ENCODE data around the gene FKBP15. TPM values are rescaled to one million over a fixed set of nuclear protein-coding genes. Genes with fewer than 3 reads are reported as not detected.

Gene FKBP15
- total and polyA plus RNA-seq, 2 of the 4 experiments (the other 2 are of a cell fraction): 20.4 to 25.5 TPM

DNA sequence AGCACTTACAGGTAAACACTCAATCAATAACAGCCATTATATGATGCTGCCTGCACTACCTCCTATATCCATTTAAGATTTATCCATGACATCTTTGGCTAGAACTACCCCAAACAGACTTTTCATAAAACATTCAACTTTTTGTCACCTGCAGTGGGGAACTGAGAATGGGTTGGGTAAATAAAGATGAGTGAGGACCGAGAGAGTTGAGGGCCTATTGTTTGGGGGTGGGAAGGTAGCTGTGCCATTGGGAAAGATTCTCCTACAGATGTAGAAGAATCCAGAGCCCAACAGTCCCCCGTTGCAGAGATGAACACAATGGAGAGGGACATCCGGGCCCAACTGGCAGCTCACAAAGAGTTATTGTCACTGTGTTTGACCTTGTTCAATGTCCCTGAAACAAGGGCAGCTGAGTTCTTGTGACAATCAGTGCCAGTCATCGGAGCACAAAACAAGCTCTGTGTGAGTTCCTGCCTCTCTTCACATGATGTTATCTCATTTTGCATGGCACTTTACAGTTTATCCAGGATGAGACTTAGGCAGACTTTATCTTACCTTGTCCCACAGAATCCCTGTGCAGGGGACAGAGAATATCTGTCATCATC is 81.8 kb downstream of the FKBP15 start:
- Histone ChIP-seq H3K4ac (ENCODE audit: low read depth, low read length) (no peak overlapping the region), H3K23ac (ENCODE audit: low read depth, low read length) (no peak overlapping the region), H2BK15ac (ENCODE audit: low read depth, low read length) (no peak overlapping the region), H3K9me1 (ENCODE audit: insufficient read depth, low read length) (no peaks in the 10 kb centered on the region), H3K79me1 (ENCODE audit: low read depth in 1 of 2, low read length in 2 of 2) (no peaks in the 10 kb centered on the region), H3K27me3 (ENCODE audit: control insufficient read depth, insufficient read depth, low read length) (peaks cover 16% of the 10 kb centered on the region), H3K14ac (replicated peaks; ENCODE audit: low read depth, low read length) (no peak overlapping the region), H2AFZ (replicated peaks; ENCODE audit: low read length, poor library complexity) (no peak overlapping the region), H3K4me1 (ENCODE audit: control insufficient read depth, insufficient read depth, low read length) (no peaks in the 10 kb centered on the region), H3K4me3 (ENCODE audit: insufficient read depth, low read depth, low read length) (no peak overlapping the region), H3K9me3 (ENCODE audit: control insufficient read depth, insufficient read depth, low read length) (no peaks in the 10 kb centered on the region; the same call in 1 of the 2 replicates), H3K27ac (ENCODE audit: insufficient read depth, low read length) (no peak overlapping the region), H4K5ac (ENCODE audit: low read depth, low read length) (no peak overlapping the region), H4K20me1 (ENCODE audit: insufficient read depth, low read length) (no peaks in the 10 kb centered on the region), H2BK5ac (ENCODE audit: low read depth, low read length, poor library complexity, severe bottlenecking) (no peak overlapping the region), H4K8ac (ENCODE audit: low read depth in 2 of 2, low read length in 2 of 2) (no peak overlapping the region), H4K91ac (ENCODE audit: insufficient read depth, low read depth, low read length) (no peak overlapping the region), H3K9ac (ENCODE audit: low read depth, low read length) (no peak overlapping the region), H3K18ac (ENCODE audit: low read depth, low read length) (no peak overlapping the region), H2AK5ac (ENCODE audit: low read depth, low read length) (no peak overlapping the region), H3K4me2 (ENCODE audit: low read depth, low read length) (no peak overlapping the region), H3K56ac (ENCODE audit: extremely low read depth, insufficient read depth, low read length) (no peak overlapping the region), H2BK120ac (ENCODE audit: low read depth, low read length) (no peak overlapping the region), H2AK9ac (replicated peaks; ENCODE audit: low read depth, low read length, poor library complexity) (no peak overlapping the region), H2BK20ac (ENCODE audit: low read depth, low read length) (no peak overlapping the region), H3K36me3 (ENCODE audit: control insufficient read depth, insufficient read depth, low read length) (no peaks in the 10 kb centered on the region)
- in situ Hi-C loops (cut with MboI; ENCODE audit: low sequenced_read_pairs) (no loop called here), dilution Hi-C loops (cut with HindIII; ENCODE audit: low sequenced_read_pairs, unreplicated experiment) (no loop called here), intact Hi-C loops (cut with micrococcal nuclease) (no loop called here)
- ATAC-seq (ENCODE audit: low read depth) (no peak), DNase-seq (no peak)
- ChIA-PET POLR2A (ENCODE audit: unreplicated experiment) (no interaction called here), CTCF (no interaction called here)
- WGBS, 2 experiments (ENCODE audit: extremely low coverage in 2 of 2, insufficient read length in 1 of 2): 67% methylated on average over 2 of the region's 4 CpGs; no CpG with 5 or more reads in 1 of the 2 experiments
- TF ChIP-seq CEBPB (IDR thresholded peaks at IDR 0.05; ENCODE audit: low read depth, low read length): no peak
- no peak for TF ChIP-seq POLR2A (IDR thresholded peaks at IDR 0.05; ENCODE audit: low read depth, low read length)
- TF ChIP-seq FOS (IDR thresholded peaks at IDR 0.05; ENCODE audit: low read depth, low read length): no peak
- no peak for TF ChIP-seq MAFK (IDR thresholded peaks at IDR 0.05; ENCODE audit: low read depth, low read length)
- TF ChIP-seq CTCF (conservative IDR thresholded peaks at IDR 0.05; ENCODE audit: low read depth, low read length): no peak
- no peak for TF ChIP-seq MXI1 (IDR thresholded peaks at IDR 0.05; ENCODE audit: borderline replicate concordance, low read depth, low read length)
- TF ChIP-seq RAD21 (IDR thresholded peaks at IDR 0.05; ENCODE audit: low read length): no peak
- TF ChIP-seq MAZ (IDR thresholded peaks at IDR 0.05; ENCODE audit: borderline replicate concordance, low read depth, low read length): no peak
- no peak for TF ChIP-seq NFE2L2 (IDR thresholded peaks at IDR 0.05; ENCODE audit: low read depth, low read length)
- TF ChIP-seq, protein P1, sequence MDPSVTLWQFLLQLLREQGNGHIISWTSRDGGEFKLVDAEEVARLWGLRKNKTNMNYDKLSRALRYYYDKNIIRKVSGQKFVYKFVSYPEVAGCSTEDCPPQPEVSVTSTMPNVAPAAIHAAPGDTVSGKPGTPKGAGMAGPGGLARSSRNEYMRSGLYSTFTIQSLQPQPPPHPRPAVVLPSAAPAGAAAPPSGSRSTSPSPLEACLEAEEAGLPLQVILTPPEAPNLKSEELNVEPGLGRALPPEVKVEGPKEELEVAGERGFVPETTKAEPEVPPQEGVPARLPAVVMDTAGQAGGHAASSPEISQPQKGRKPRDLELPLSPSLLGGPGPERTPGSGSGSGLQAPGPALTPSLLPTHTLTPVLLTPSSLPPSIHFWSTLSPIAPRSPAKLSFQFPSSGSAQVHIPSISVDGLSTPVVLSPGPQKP (IDR thresholded peaks at IDR 0.05; ENCODE audit: borderline replicate concordance, low read depth, low read length): no peak
- TF ChIP-seq RCOR1 (IDR thresholded peaks at IDR 0.05; ENCODE audit: insufficient replicate concordance, low read length): no peak
- TF ChIP-seq SMC3 (IDR thresholded peaks at IDR 0.05; ENCODE audit: low read depth, low read length): no peak
- no peak for TF ChIP-seq BHLHE40 (IDR thresholded peaks at IDR 0.05; ENCODE audit: low read depth, low read length)
- no peak for TF ChIP-seq CHD1 (IDR thresholded peaks at IDR 0.05; ENCODE audit: low read depth, low read length)
- no peak for TF ChIP-seq USF2 (IDR thresholded peaks at IDR 0.05; ENCODE audit: low read depth, low read length)
- TF ChIP-seq RFX5 (IDR thresholded peaks at IDR 0.05; ENCODE audit: low read depth, low read length): no peak
- BruUV-seq (replicated peaks): no TSS peak

Data from IMR-90 (cell line).